ENCODE data around the gene DCN.
A peak's percentile ranks its signal among the peaks of the same experiment; 100 is the strongest.

The DCN gene

GRCh38 chr12:91109148-91109564 is 73.5 kb downstream of the DCN start:
- Histone ChIP-seq H3K14ac (ENCODE audit: low read length) (no peak overlapping the region), H4K8ac (ENCODE audit: low read depth, low read length) (no peak overlapping the region), H3K27me3 (ENCODE audit: control insufficient read depth in 3 of 3, insufficient read depth in 3 of 3, low read depth in 1 of 3, low read length in 3 of 3) (no peaks in the 10 kb centered on the region), H3K36me3 (replicated peaks in 1 of 2; ENCODE audit: control insufficient read depth in 2 of 2, insufficient read depth in 2 of 2, low read length in 2 of 2) (no peaks in the 10 kb centered on the region), H2BK120ac (ENCODE audit: low read depth, low read length) (no peak overlapping the region), H4K91ac (ENCODE audit: low read depth, low read length, poor library complexity) (no peak overlapping the region), H3K9ac (ENCODE audit: low read depth, low read length, poor library complexity) (no peak overlapping the region), H3K23ac (ENCODE audit: low read depth, low read length, poor library complexity) (no peak overlapping the region), H3K4me3 (ENCODE audit: low read length in 2 of 2) (no peak overlapping the region), H3K27ac (replicated peaks; ENCODE audit: low read length) (no peak overlapping the region), H3K9me3 (replicated peaks in 1 of 2; ENCODE audit: control insufficient read depth in 2 of 2, insufficient read depth in 1 of 2, low read depth in 1 of 2, low read length in 2 of 2) (no peaks in the 10 kb centered on the region), H2BK5ac (ENCODE audit: low read length) (no peak overlapping the region), H3K18ac (ENCODE audit: low read length) (no peak overlapping the region), H2BK12ac (ENCODE audit: low read length) (no peak overlapping the region), H3K4me1 (ENCODE audit: control insufficient read depth in 2 of 2, insufficient read depth in 1 of 2, low read depth in 1 of 2, low read length in 2 of 2) (peaks cover 5 to 7% of the 10 kb centered on the region in 2 donors), H3K4me2 (ENCODE audit: insufficient read depth, low read length, poor library complexity, severe bottlenecking) (no peak overlapping the region), H2BK15ac (ENCODE audit: low read length) (no peak overlapping the region), H2AK5ac (ENCODE audit: low read depth, low read length) (no peak overlapping the region), H3K79me1 (ENCODE audit: low read depth, low read length) (no peaks in the 10 kb centered on the region), H3K4ac (ENCODE audit: low read length) (no peak overlapping the region), H2AFZ (ENCODE audit: low read length) (no peak overlapping the region)
- peak; percentile 51 for DNase-seq (ENCODE audit: low spot score)
- no CpG with 5 or more reads among the region's 7 CpGs for WGBS, 2 donors (ENCODE audit: extremely low coverage in 2 of 2, insufficient read length in 2 of 2, insufficient replicate concordance in 1 of 2)

GRCh38 chr12:91108196-91108755 is 74.3 kb downstream of the DCN start:
- no peak for DNase-seq (ENCODE audit: low spot score)
- Histone ChIP-seq H3K9ac (ENCODE audit: low read depth, low read length, poor library complexity) (no peak overlapping the region), H3K27ac (replicated peaks; ENCODE audit: low read length) (no peak overlapping the region), H2BK12ac (ENCODE audit: low read length) (no peak overlapping the region), H2BK15ac (ENCODE audit: low read length) (no peak overlapping the region), H3K4me2 (ENCODE audit: insufficient read depth, low read length, poor library complexity, severe bottlenecking) (no peak overlapping the region), H3K18ac (ENCODE audit: low read length) (no peak overlapping the region), H3K79me1 (ENCODE audit: low read depth, low read length) (no peaks in the 10 kb centered on the region), H3K9me3 (replicated peaks in 1 of 2; ENCODE audit: control insufficient read depth in 2 of 2, insufficient read depth in 1 of 2, low read depth in 1 of 2, low read length in 2 of 2) (no peaks in the 10 kb centered on the region), H2BK120ac (ENCODE audit: low read depth, low read length) (no peak overlapping the region), H3K23ac (ENCODE audit: low read depth, low read length, poor library complexity) (no peak overlapping the region), H3K36me3 (replicated peaks in 1 of 2; ENCODE audit: control insufficient read depth in 2 of 2, insufficient read depth in 2 of 2, low read length in 2 of 2) (no peaks in the 10 kb centered on the region), H3K14ac (ENCODE audit: low read length) (no peak overlapping the region), H3K27me3 (ENCODE audit: control insufficient read depth in 3 of 3, insufficient read depth in 3 of 3, low read depth in 1 of 3, low read length in 3 of 3) (no peaks in the 10 kb centered on the region), H3K4me3 (ENCODE audit: low read length in 2 of 2) (no peak overlapping the region), H2BK5ac (ENCODE audit: low read length) (no peak overlapping the region), H4K91ac (ENCODE audit: low read depth, low read length, poor library complexity) (no peak overlapping the region), H2AFZ (ENCODE audit: low read length) (peak overlapping the region; percentile 8), H2AK5ac (ENCODE audit: low read depth, low read length) (no peak overlapping the region), H3K4me1 (ENCODE audit: control insufficient read depth in 2 of 2, insufficient read depth in 1 of 2, low read depth in 1 of 2, low read length in 2 of 2) (peaks cover 5 to 7% of the 10 kb centered on the region in 2 donors), H3K4ac (ENCODE audit: low read length) (no peak overlapping the region), H4K8ac (ENCODE audit: low read depth, low read length) (no peak overlapping the region)
- WGBS, 2 donors (ENCODE audit: extremely low coverage in 2 of 2, insufficient read length in 2 of 2, insufficient replicate concordance in 1 of 2): no CpG with 5 or more reads among the region's 5 CpGs

GRCh38 chr12:91106283-91106682 is 76.3 kb downstream of the DCN start:
- Histone ChIP-seq H3K4me2 (ENCODE audit: insufficient read depth, low read length, poor library complexity, severe bottlenecking) (no peak overlapping the region), H2BK5ac (ENCODE audit: low read length) (no peak overlapping the region), H3K27ac (replicated peaks; ENCODE audit: low read length) (no peak overlapping the region)

GRCh38 chr12:91105807-91106206 is 76.8 kb downstream of the DCN start:
- H3K27me3 ChIP-seq (ENCODE audit: control insufficient read depth in 3 of 3, insufficient read depth in 3 of 3, low read depth in 1 of 3, low read length in 3 of 3): no peaks in the 10 kb centered on the region
- no peaks in the 10 kb centered on the region for H3K79me1 ChIP-seq (ENCODE audit: low read depth, low read length)
- H3K14ac ChIP-seq (ENCODE audit: low read length): no peak overlapping the region
- no peak overlapping the region for H2BK5ac ChIP-seq (ENCODE audit: low read length)
- H3K9me3 ChIP-seq (replicated peaks in 1 of 2; ENCODE audit: control insufficient read depth in 2 of 2, insufficient read depth in 1 of 2, low read depth in 1 of 2, low read length in 2 of 2): no peaks in the 10 kb centered on the region
- no peak overlapping the region for H2AFZ ChIP-seq (ENCODE audit: low read length)
- H3K9ac ChIP-seq (ENCODE audit: low read depth, low read length, poor library complexity): no peak overlapping the region
- no peak overlapping the region for H4K91ac ChIP-seq (ENCODE audit: low read depth, low read length, poor library complexity)
- H3K23ac ChIP-seq (ENCODE audit: low read depth, low read length, poor library complexity): no peak overlapping the region
- no peak overlapping the region for H3K18ac ChIP-seq (ENCODE audit: low read length)
- no peak overlapping the region for H2AK5ac ChIP-seq (ENCODE audit: low read depth, low read length)
- no peak overlapping the region for H2BK15ac ChIP-seq (ENCODE audit: low read length)
- H2BK120ac ChIP-seq (ENCODE audit: low read depth, low read length): no peak overlapping the region
- no peak overlapping the region for H3K4ac ChIP-seq (ENCODE audit: low read length)
- no peak for DNase-seq (ENCODE audit: low spot score)
- no peak overlapping the region for H3K4me2 ChIP-seq (ENCODE audit: insufficient read depth, low read length, poor library complexity, severe bottlenecking)
- H3K36me3 ChIP-seq (replicated peaks in 1 of 2; ENCODE audit: control insufficient read depth in 2 of 2, insufficient read depth in 2 of 2, low read length in 2 of 2): no peaks in the 10 kb centered on the region
- no peaks in the 10 kb centered on the region for H3K4me1 ChIP-seq (ENCODE audit: control insufficient read depth in 2 of 2, insufficient read depth in 1 of 2, low read depth in 1 of 2, low read length in 2 of 2)
- no CpG with 5 or more reads among the region's 5 CpGs for WGBS, 2 donors (ENCODE audit: extremely low coverage in 2 of 2, insufficient read length in 2 of 2, insufficient replicate concordance in 1 of 2)
- no peak overlapping the region for H3K27ac ChIP-seq (replicated peaks; ENCODE audit: low read length)
- no peak overlapping the region for H3K4me3 ChIP-seq (ENCODE audit: low read length in 2 of 2)
- no peak overlapping the region for H4K8ac ChIP-seq (ENCODE audit: low read depth, low read length)
- H2BK12ac ChIP-seq (ENCODE audit: low read length): no peak overlapping the region

More at GRCh38 chr12:91106283-91106682, 76.3 kb downstream of the DCN start:
- Histone ChIP-seq H3K4ac (ENCODE audit: low read length) (no peak overlapping the region), H3K14ac (ENCODE audit: low read length) (no peak overlapping the region), H2AFZ (ENCODE audit: low read length) (no peak overlapping the region), H3K36me3 (replicated peaks in 1 of 2; ENCODE audit: control insufficient read depth in 2 of 2, insufficient read depth in 2 of 2, low read length in 2 of 2) (no peaks in the 10 kb centered on the region), H2BK12ac (ENCODE audit: low read length) (no peak overlapping the region), H2AK5ac (ENCODE audit: low read depth, low read length) (no peak overlapping the region), H2BK15ac (ENCODE audit: low read length) (no peak overlapping the region), H4K8ac (ENCODE audit: low read depth, low read length) (no peak overlapping the region), H3K9me3 (replicated peaks in 1 of 2; ENCODE audit: control insufficient read depth in 2 of 2, insufficient read depth in 1 of 2, low read depth in 1 of 2, low read length in 2 of 2) (no peaks in the 10 kb centered on the region), H2BK120ac (ENCODE audit: low read depth, low read length) (no peak overlapping the region), H4K91ac (ENCODE audit: low read depth, low read length, poor library complexity) (no peak overlapping the region), H3K18ac (ENCODE audit: low read length) (no peak overlapping the region), H3K27me3 (ENCODE audit: control insufficient read depth in 3 of 3, insufficient read depth in 3 of 3, low read depth in 1 of 3, low read length in 3 of 3) (no peaks in the 10 kb centered on the region), H3K79me1 (ENCODE audit: low read depth, low read length) (no peaks in the 10 kb centered on the region), H3K4me1 (ENCODE audit: control insufficient read depth in 2 of 2, insufficient read depth in 1 of 2, low read depth in 1 of 2, low read length in 2 of 2) (peaks cover 2 to 3% of the 10 kb centered on the region in 2 donors), H3K9ac (ENCODE audit: low read depth, low read length, poor library complexity) (no peak overlapping the region), H3K4me3 (ENCODE audit: low read length in 2 of 2) (no peak overlapping the region), H3K23ac (ENCODE audit: low read depth, low read length, poor library complexity) (no peak overlapping the region)
- DNase-seq (ENCODE audit: low spot score): no peak
